WTC11 (cell line): ENCODE results near the gene ACACA.

Source experiments
- JAZF1 ChIP-seq: fragments of 250-450 bp; sonication (Bioruptor Pico); IDR thresholded peaks from 2 replicates; pipeline ENCODE4 v1.9.0; 2021; ENCODE audit warnings: moderate library complexity, mild to moderate bottlenecking, inconsistent platforms
- KAT7 ChIP-seq: sonication (generic); formaldehyde crosslinking; IDR thresholded peaks from 2 replicates; pipeline ENCODE4 v1.8.1; 2023; ENCODE audit warnings: missing genetic modification reagents, mild to moderate bottlenecking, borderline replicate concordance
- NR2C2 ChIP-seq: sonication (generic); formaldehyde crosslinking; IDR thresholded peaks from 2 replicates; pipeline ENCODE4 v1.8.0; 2022; ENCODE audit warnings: mild to moderate bottlenecking, missing genetic modification reagents
- PRDM15 ChIP-seq: sonication (generic); formaldehyde crosslinking; IDR thresholded peaks from 2 replicates; pipeline ENCODE4 v1.8.0; 2022; ENCODE audit warnings: missing genetic modification reagents
- TCF7 ChIP-seq: sonication (generic); formaldehyde crosslinking; IDR thresholded peaks from 2 replicates; pipeline ENCODE4 v1.8.0; 2022; ENCODE audit warnings: mild to moderate bottlenecking, low read depth, missing genetic modification reagents, moderate library complexity
- ZNF121 ChIP-seq: sonication (generic); formaldehyde crosslinking; IDR thresholded peaks from 2 replicates; pipeline ENCODE4 v1.8.0; 2023; ENCODE audit warnings: missing genetic modification reagents
- ZNF671 ChIP-seq: fragments of 250-450 bp; sonication (Bioruptor Pico); IDR thresholded peaks from 2 replicates; pipeline ENCODE4 v1.8.0; 2021; ENCODE audit warnings: mild to moderate bottlenecking
- TF ChIP-seq, protein P1 (sequence below): fragments of 200-600 bp; IDR thresholded peaks from 2 replicates; pipeline ENCODE4 v1.8.0; 2022; ENCODE audit warnings: antibody characterized with exemption
- TF ChIP-seq, protein P2 (sequence below): sonication (generic); formaldehyde crosslinking; IDR thresholded peaks from 2 replicates; pipeline ENCODE4 v1.8.0; 2022; ENCODE audit warnings: mild to moderate bottlenecking, missing genetic modification reagents
- TF ChIP-seq, protein P3 (sequence below): sonication (generic); formaldehyde crosslinking; IDR thresholded peaks from 2 replicates; pipeline ENCODE4 v1.8.0; 2022; ENCODE audit warnings: mild to moderate bottlenecking, missing genetic modification reagents

DNA sequence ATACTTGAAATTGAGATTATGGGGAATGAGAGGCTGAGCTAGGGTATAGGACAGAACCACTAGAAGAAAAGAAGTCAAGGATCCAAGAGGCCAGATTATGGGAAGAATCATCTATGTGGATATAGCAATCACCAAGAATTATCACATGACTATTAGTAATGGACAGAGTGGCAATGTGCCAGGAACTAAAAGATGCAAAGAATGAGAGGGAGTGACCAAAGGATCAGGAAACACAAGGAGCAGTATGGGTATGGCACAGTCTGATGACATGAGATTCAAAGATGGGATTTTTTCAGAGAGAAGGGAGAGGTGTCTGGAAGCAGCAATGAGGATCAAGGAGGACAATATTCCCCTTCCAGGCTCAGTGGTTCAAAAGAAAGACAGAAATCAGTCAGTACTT, 245.7 kb downstream of the ACACA start:
- TF ChIP-seq, protein P1, sequence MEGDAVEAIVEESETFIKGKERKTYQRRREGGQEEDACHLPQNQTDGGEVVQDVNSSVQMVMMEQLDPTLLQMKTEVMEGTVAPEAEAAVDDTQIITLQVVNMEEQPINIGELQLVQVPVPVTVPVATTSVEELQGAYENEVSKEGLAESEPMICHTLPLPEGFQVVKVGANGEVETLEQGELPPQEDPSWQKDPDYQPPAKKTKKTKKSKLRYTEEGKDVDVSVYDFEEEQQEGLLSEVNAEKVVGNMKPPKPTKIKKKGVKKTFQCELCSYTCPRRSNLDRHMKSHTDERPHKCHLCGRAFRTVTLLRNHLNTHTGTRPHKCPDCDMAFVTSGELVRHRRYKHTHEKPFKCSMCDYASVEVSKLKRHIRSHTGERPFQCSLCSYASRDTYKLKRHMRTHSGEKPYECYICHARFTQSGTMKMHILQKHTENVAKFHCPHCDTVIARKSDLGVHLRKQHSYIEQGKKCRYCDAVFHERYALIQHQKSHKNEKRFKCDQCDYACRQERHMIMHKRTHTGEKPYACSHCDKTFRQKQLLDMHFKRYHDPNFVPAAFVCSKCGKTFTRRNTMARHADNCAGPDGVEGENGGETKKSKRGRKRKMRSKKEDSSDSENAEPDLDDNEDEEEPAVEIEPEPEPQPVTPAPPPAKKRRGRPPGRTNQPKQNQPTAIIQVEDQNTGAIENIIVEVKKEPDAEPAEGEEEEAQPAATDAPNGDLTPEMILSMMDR, result no peak
- no peak for TF ChIP-seq TCF7 (CRISPR knock-in tag)
- no peak for TF ChIP-seq ZNF671 (CRISPR knock-in tag)
- TF ChIP-seq, protein P2, sequence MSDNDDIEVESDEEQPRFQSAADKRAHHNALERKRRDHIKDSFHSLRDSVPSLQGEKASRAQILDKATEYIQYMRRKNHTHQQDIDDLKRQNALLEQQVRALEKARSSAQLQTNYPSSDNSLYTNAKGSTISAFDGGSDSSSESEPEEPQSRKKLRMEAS, result no peak
- no peak for TF ChIP-seq NR2C2
- TF ChIP-seq JAZF1 (CRISPR knock-in tag), result no peak
- no peak for TF ChIP-seq ZNF121 (CRISPR knock-in tag)
- TF ChIP-seq, protein P3, sequence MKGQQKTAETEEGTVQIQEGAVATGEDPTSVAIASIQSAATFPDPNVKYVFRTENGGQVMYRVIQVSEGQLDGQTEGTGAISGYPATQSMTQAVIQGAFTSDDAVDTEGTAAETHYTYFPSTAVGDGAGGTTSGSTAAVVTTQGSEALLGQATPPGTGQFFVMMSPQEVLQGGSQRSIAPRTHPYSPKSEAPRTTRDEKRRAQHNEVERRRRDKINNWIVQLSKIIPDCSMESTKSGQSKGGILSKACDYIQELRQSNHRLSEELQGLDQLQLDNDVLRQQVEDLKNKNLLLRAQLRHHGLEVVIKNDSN, result no peak
- no peak for TF ChIP-seq PRDM15 (CRISPR knock-in tag)
- no peak for TF ChIP-seq KAT7 (CRISPR knock-in tag)
